ENCODE measurements around the gene PLEKHH2. TPM values are rescaled to one million over a fixed set of nuclear protein-coding genes. Genes with fewer than 3 reads are reported as not detected.
"Not testable (repeated sequence)": the region's sequence is repeated elsewhere in the genome, so short reads cannot be mapped to it uniquely, and the experiment has no call there.

The PLEKHH2 gene
- polyA plus RNA-seq, 1 experiment = 2.2 TPM

- Histone ChIP-seq H3K27me3 (ENCODE audit: control insufficient read depth, insufficient read depth, low read length) (no peaks in the 10 kb centered on the region), H3K36me3 (ENCODE audit: control insufficient read depth, insufficient read depth, low read length) (no peaks in the 10 kb centered on the region), H3K4me3 (ENCODE audit: low read depth, low read length) (no peak overlapping the region)
- POLR2A ChIA-PET = no interaction called here
- TF ChIP-seq, protein P1, sequence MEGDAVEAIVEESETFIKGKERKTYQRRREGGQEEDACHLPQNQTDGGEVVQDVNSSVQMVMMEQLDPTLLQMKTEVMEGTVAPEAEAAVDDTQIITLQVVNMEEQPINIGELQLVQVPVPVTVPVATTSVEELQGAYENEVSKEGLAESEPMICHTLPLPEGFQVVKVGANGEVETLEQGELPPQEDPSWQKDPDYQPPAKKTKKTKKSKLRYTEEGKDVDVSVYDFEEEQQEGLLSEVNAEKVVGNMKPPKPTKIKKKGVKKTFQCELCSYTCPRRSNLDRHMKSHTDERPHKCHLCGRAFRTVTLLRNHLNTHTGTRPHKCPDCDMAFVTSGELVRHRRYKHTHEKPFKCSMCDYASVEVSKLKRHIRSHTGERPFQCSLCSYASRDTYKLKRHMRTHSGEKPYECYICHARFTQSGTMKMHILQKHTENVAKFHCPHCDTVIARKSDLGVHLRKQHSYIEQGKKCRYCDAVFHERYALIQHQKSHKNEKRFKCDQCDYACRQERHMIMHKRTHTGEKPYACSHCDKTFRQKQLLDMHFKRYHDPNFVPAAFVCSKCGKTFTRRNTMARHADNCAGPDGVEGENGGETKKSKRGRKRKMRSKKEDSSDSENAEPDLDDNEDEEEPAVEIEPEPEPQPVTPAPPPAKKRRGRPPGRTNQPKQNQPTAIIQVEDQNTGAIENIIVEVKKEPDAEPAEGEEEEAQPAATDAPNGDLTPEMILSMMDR (IDR thresholded peaks at IDR 0.05; ENCODE audit: insufficient read depth, low read depth, low read length) = no peak
- CTCF ChIA-PET = no interaction called here
- DNase-seq (ENCODE audit: low read depth) = no peak
Observed at GRCh38 chr2:43657241-43657640, 20.2 kb downstream of the PLEKHH2 start.

- Histone ChIP-seq H3K27me3 (ENCODE audit: control insufficient read depth, insufficient read depth, low read length) (no peaks in the 10 kb centered on the region), H3K4me3 (ENCODE audit: low read depth, low read length) (peak overlapping the region; percentile 51), H3K36me3 (ENCODE audit: control insufficient read depth, insufficient read depth, low read length) (no peaks in the 10 kb centered on the region)
- CTCF ChIA-PET = interaction anchor here (1.7 kb wide), 1 partner anchor 71 kb away, joined by 4 read pairs; no protein-coding TSS in a partner anchor
- no peak for DNase-seq (ENCODE audit: low read depth)
- TF ChIP-seq, protein P1 (IDR thresholded peaks at IDR 0.05; ENCODE audit: insufficient read depth, low read depth, low read length) = no peak
- POLR2A ChIA-PET = no interaction called here
Observed at GRCh38 chr2:43675646-43676321, 38.7 kb downstream of the PLEKHH2 start.

GRCh38 chr2:43676322-43677050 lies 39.4 kb downstream of the PLEKHH2 start, which contains the start of gene C1GALT1C1L:
C1GALT1C1L (minus strand) TSS chr2:43676429; CDS start chr2:43676322, 107 bp downstream.
- Histone ChIP-seq H3K4me3 (ENCODE audit: low read depth, low read length) (peak within 1 kb of the TSS; percentile 51), H3K27me3 (ENCODE audit: control insufficient read depth, insufficient read depth, low read length) (no peaks in the 10 kb centered on the region), H3K36me3 (ENCODE audit: control insufficient read depth, insufficient read depth, low read length) (no peaks in the 10 kb centered on the region)
- ChIA-PET CTCF (no interaction called here), POLR2A (no interaction called here)
- peak; percentile 45 for DNase-seq (ENCODE audit: low read depth)
- TF ChIP-seq, protein P1 (IDR thresholded peaks at IDR 0.05; ENCODE audit: insufficient read depth, low read depth, low read length) = no peak

GRCh38 chr2:43677783-43678182 lies 40.7 kb downstream of the PLEKHH2 start:
- CTCF ChIA-PET, POLR2A ChIA-PET: not testable (repeated sequence)

DNA sequence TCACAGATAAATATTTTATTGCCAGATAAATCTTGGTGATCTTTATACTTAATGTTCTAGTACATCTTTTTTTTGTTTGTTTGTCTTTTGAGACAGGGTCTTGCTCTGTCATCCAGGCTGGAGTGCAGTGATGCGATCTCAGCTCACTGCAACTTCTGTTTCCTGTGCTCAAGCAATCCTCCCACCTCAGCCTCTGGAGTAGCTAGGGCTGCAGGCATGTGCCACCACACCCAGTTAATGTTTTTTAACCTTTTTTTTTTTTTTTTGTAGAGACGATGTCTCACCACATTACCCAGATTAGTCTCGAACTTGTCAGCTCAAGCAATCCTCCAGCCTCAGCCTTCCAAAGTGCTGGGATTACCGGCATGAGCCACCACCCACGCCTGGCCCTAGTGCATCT lies 48.3 kb downstream of the PLEKHH2 start:
- TF ChIP-seq, protein P1 (IDR thresholded peaks at IDR 0.05; ENCODE audit: insufficient read depth, low read depth, low read length) = no peak
- ChIA-PET POLR2A (no interaction called here), CTCF (interaction anchor here (0.6 to 1.0 kb wide), 2 partner anchors 38 to 50 kb away, joined by 3 read pairs; no protein-coding TSS in a partner anchor)
- Histone ChIP-seq H3K27me3 (ENCODE audit: control insufficient read depth, insufficient read depth, low read length) (no peaks in the 10 kb centered on the region), H3K4me3 (ENCODE audit: low read depth, low read length) (no peak overlapping the region), H3K36me3 (ENCODE audit: control insufficient read depth, insufficient read depth, low read length) (no peaks in the 10 kb centered on the region)
- DNase-seq (ENCODE audit: low read depth) = no peak

More at GRCh38 chr2:43677783-43678182, 40.7 kb downstream of the PLEKHH2 start:
- not testable (repeated sequence) for DNase-seq (ENCODE audit: low read depth); H3K27me3 ChIP-seq (ENCODE audit: control insufficient read depth, insufficient read depth, low read length); H3K4me3 ChIP-seq (ENCODE audit: low read depth, low read length); H3K36me3 ChIP-seq (ENCODE audit: control insufficient read depth, insufficient read depth, low read length)
